ENCODE data around the gene LRRC23. TPM values are rescaled to one million over a fixed set of nuclear protein-coding genes. Genes with fewer than 3 reads are reported as not detected.

LRRC23 gene
- total and polyA plus RNA-seq, 2 donors (not counting 1 experiment from before 2014, with no cell fraction given): 5.3 to 14.4 TPM

DNA sequence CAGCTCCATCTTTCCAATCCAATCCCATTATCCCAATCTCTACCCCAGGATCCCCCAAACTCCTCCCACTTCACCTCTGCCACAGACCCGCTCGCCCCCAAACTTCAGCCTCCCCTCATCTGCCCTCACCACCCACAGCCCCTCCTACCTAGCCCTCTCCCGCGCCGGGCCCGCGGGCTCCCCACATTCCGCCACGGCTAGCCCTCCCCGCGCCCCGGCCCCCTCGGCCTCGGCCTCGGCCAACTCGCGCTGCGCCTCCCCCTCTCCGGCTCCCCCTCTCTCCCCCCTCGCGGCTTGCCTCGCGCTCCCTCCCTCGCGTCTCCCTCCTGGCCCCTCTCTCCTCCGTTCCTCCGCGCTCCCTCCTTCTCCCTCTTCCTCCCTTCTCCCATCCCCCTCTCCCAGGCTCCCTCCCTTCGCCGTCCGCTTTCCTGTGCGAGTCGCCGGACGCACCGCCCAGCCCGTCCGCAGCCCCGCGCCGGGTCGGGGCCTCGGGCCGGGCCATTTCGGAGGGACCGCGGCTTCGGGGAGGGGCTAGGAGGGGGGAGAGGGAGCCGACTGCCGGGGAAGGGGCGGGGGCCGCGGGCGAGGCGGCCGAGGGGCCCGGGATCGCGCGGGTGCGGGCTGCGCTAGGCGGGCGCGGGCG is 22.9 kb downstream of the LRRC23 start, which contains the start of gene ATN1:
ATN1 (plus strand) TSS at position 581 of the 643 bp plus-strand sequence. CDS start 6,043 bp downstream, outside the sequence.
- H3K9me3 ChIP-seq (ENCODE audit: control extremely low read depth in 1 of 3, control insufficient read depth in 2 of 3, insufficient read depth in 1 of 3, low read length in 2 of 3): no peaks in the 10 kb centered on the region
- peaks cover 35% of the 10 kb centered on the region for H3K79me2 ChIP-seq (ENCODE audit: control insufficient read depth, insufficient read depth, low read length)
- Mint-ChIP-seq H3K4me1 (peaks cover 56% of the 10 kb centered on the region), H3K4me3 (peak within 1 kb of the TSS; percentile 88), H3K27ac (peak within 1 kb of the TSS; percentile 97), H3K9me3 (ENCODE audit: insufficient read depth) (no peaks in the 10 kb centered on the region), H3K27me3 (no peaks in the 10 kb centered on the region)
- H3K27me3 ChIP-seq (replicated peaks in 1 of 4; ENCODE audit: control extremely low read depth in 1 of 4, control insufficient read depth in 3 of 4, insufficient read depth in 4 of 4, low read length in 3 of 4): no peaks in the 10 kb centered on the region
- intact Hi-C loops (cut with micrococcal nuclease): no loop called here
- H3K27ac ChIP-seq (ENCODE audit: low read length in 2 of 2): peak within 1 kb of the TSS; percentile 69 to 84
- peak within 1 kb of the TSS; percentile 99 for H2AFZ ChIP-seq (ENCODE audit: insufficient read depth, low read depth, low read length, poor library complexity, severe bottlenecking)
- peak within 1 kb of the TSS; percentile 15 to 86 (median 83) for H3K4me3 ChIP-seq (ENCODE audit: control extremely low read depth in 1 of 5, extremely low read depth in 1 of 5, insufficient read depth in 1 of 5, low read depth in 2 of 5, low read length in 4 of 5)
- ChIA-PET POLR2A (interaction anchor here (0.6 to 6.4 kb wide), 7 partner anchors 9 to 183 kb away, joined by 3 to 37 read pairs (median 5); partner anchors contain the start of genes C12orf57, ENO2 and RNU7-1), CTCF (interaction anchor here (2.9 to 6.2 kb wide), 4 partner anchors 14 to 166 kb away, joined by 9 to 132 read pairs (median 94); partner anchors contain the start of genes C12orf57, C1R, RNU7-1 and SPSB2)
- H3K4me2 ChIP-seq (replicated peaks; ENCODE audit: low read depth, low read length, poor library complexity, severe bottlenecking): peak within 1 kb of the TSS; percentile 99
- peak; percentile 71 for DNase-seq
- WGBS (ENCODE audit: insufficient coverage): under 1% methylated on average over 29 of the region's 66 CpGs
- no peaks in the 10 kb centered on the region for H3K36me3 ChIP-seq (replicated peaks in 1 of 2; ENCODE audit: control extremely low read depth in 1 of 2, control insufficient read depth in 1 of 2, extremely low read depth in 1 of 2, insufficient read depth in 2 of 2, low read length in 1 of 2)
- TF ChIP-seq EZH2 (IDR thresholded peaks at IDR 0.05; ENCODE audit: borderline replicate concordance, insufficient read depth, low read depth, low read length, poor library complexity, severe bottlenecking) (no peak), CTCF (IDR thresholded peaks at IDR 0.05) (no peak)
- no peaks in the 10 kb centered on the region for H4K20me1 ChIP-seq (ENCODE audit: control insufficient read depth, insufficient read depth, low read length, poor library complexity, severe bottlenecking)
- peak within 1 kb of the TSS; percentile 86 for H3K9ac ChIP-seq (ENCODE audit: low read length)
- peak; percentile 44 for ATAC-seq (ENCODE audit: low read depth)
- peaks cover 36 to 51% of the 10 kb centered on the region in 2 donors for H3K4me1 ChIP-seq (ENCODE audit: control insufficient read depth in 2 of 2, insufficient read depth in 2 of 2, low read length in 2 of 2)

Data from B cell (primary cell).